HEK293 (cell line): Measurements from ENCODE around the gene IQCF2.
"Not testable (repeated sequence)": the region's sequence is repeated elsewhere in the genome, so short reads cannot be mapped to it uniquely, and the experiment has no call there.

Experiments used
- ATF2 ChIP-seq: fragments of 450-650 bp; formaldehyde crosslinking; IDR thresholded peaks from 2 replicates; pipeline ENCODE4 v1.5.1; 2016; ENCODE audit warnings: missing biosample characterization, missing genetic modification characterization, low read depth
- CTCF ChIP-seq: fragments of 450-650 bp; formaldehyde crosslinking; IDR thresholded peaks from 2 replicates; pipeline ENCODE4 v1.5.1; 2016; ENCODE audit warnings: missing biosample characterization, missing genetic modification characterization
- PBX3 ChIP-seq: sonication (generic); formaldehyde crosslinking; IDR thresholded peaks from 2 replicates; pipeline ENCODE4 v1.8.1; 2022; ENCODE audit warnings: mild to moderate bottlenecking, moderate library complexity, missing genetic modification reagents
- RBAK ChIP-seq: fragments of 450-650 bp; formaldehyde crosslinking; IDR thresholded peaks from 2 replicates; pipeline ENCODE4 v1.5.1; 2016; ENCODE audit warnings: missing biosample characterization, missing genetic modification characterization
- SALL2 ChIP-seq: fragments of 450-650 bp; formaldehyde crosslinking; IDR thresholded peaks from 2 replicates; pipeline ENCODE4 v1.5.0; 2017; ENCODE audit warnings: missing biosample characterization, mild to moderate bottlenecking, missing genetic modification characterization, borderline replicate concordance
- TCF7L2 ChIP-seq: IDR thresholded peaks from 2 replicates; pipeline ENCODE4 v1.6.1; 2011; ENCODE audit warnings: low read depth, mild to moderate bottlenecking, inconsistent platforms, low read length, moderate library complexity, borderline replicate concordance
- ZNF184 ChIP-seq: fragments of 450-650 bp; IDR thresholded peaks from 2 replicates; pipeline ENCODE4 v1.5.1; 2018; ENCODE audit warnings: missing biosample characterization, mild to moderate bottlenecking, missing genetic modification characterization
- ZNF416 ChIP-seq: fragments of 450-650 bp; formaldehyde crosslinking; IDR thresholded peaks from 2 replicates; pipeline ENCODE4 v1.5.1; 2016; ENCODE audit warnings: missing biosample characterization, missing genetic modification characterization
- ZNF549 ChIP-seq: fragments of 450-650 bp; IDR thresholded peaks from 2 replicates; pipeline ENCODE4 v1.5.1; 2018; ENCODE audit warnings: missing biosample characterization, missing genetic modification characterization, mild to moderate bottlenecking, inconsistent platforms, moderate library complexity
- ZNF610 ChIP-seq: fragments of 450-650 bp; formaldehyde crosslinking; IDR thresholded peaks from 2 replicates; pipeline ENCODE4 v1.5.1; 2016; ENCODE audit warnings: missing biosample characterization, missing genetic modification characterization, borderline replicate concordance
- ZNF629 ChIP-seq: fragments of 450-650 bp; formaldehyde crosslinking; IDR thresholded peaks from 2 replicates; pipeline ENCODE4 v1.5.1; 2017; ENCODE audit warnings: missing biosample characterization, missing genetic modification characterization
- ZXDB ChIP-seq: fragments of 450-650 bp; formaldehyde crosslinking; IDR thresholded peaks from 2 replicates; pipeline ENCODE4 v1.5.1; 2016; ENCODE audit warnings: missing biosample characterization, missing genetic modification characterization

DNA sequence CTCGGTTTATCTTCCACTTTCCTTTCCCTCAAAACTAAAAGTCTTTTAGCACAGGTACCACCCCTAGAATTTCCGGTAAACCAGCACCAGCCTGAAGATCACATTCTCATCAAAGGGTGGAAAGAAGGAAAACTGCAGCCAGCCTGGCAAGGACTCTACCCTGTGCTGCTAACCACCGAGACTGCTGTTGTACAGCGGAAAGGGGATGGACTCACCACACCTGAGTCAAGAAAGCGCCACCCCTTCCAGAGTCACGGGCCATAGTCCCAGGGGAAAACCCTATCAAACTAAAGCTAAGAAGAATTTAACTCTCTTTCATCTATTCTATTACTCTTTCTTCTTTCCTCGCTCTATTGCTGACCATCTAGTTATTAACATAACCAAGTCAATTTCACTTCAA, 38.6 kb downstream of the IQCF2 start:
- TF ChIP-seq CTCF; TCF7L2; RBAK (tag by site-specific recombination); ZNF184 (tag by site-specific recombination); ZNF610 (tag by site-specific recombination); ZNF629 (tag by site-specific recombination); ZNF549 (tag by site-specific recombination); ZNF416 (tag by site-specific recombination); ATF2 (tag by site-specific recombination); PBX3 (CRISPR knock-in tag); ZXDB; SALL2: not testable (repeated sequence)
